ENCODE results near the gene TMEM196.
A peak's percentile ranks its signal among the peaks of the same experiment; 100 is the strongest.

TMEM196 gene

GRCh38 chr7:19772841-19773760 is at the start of gene TMEM196:
TSS of gene TMEM196 (minus strand) at chr7:19773617. CDS start at chr7:19772696, 921 bp downstream.
- TF ChIP-seq POLR2A (IDR thresholded peaks at IDR 0.05; ENCODE audit: low read depth, low read length), result no peak
- no peak for FAIRE-seq
- peak; percentile 17 for DNase-seq (ENCODE audit: insufficient read length, low spot score)

GRCh38 chr7:19816128-19816527 is 42.7 kb upstream of the TMEM196 start:
- TF ChIP-seq POLR2A (IDR thresholded peaks at IDR 0.05; ENCODE audit: low read depth, low read length), result no peak
- FAIRE-seq (peak; percentile 76), DNase-seq (ENCODE audit: insufficient read length, low spot score) (no peak)

GRCh38 chr7:19815546-19815945 is 42.1 kb upstream of the TMEM196 start:
- DNase-seq (ENCODE audit: insufficient read length, low spot score) (no peak), FAIRE-seq (peak; percentile 86)
- TF ChIP-seq POLR2A (IDR thresholded peaks at IDR 0.05; ENCODE audit: low read depth, low read length), result no peak

GRCh38 chr7:19814776-19815175 is 41.4 kb upstream of the TMEM196 start:
- no peak for TF ChIP-seq POLR2A (IDR thresholded peaks at IDR 0.05; ENCODE audit: low read depth, low read length)
- FAIRE-seq (peak; percentile 15), DNase-seq (ENCODE audit: insufficient read length, low spot score) (no peak)

GRCh38 chr7:19811386-19811785 is 38.0 kb upstream of the TMEM196 start:
- FAIRE-seq, result peak; percentile 50
- no peak for TF ChIP-seq POLR2A (IDR thresholded peaks at IDR 0.05; ENCODE audit: low read depth, low read length)
- no peak for DNase-seq (ENCODE audit: insufficient read length, low spot score)

- peak; percentile 94 for FAIRE-seq
- no peak for DNase-seq (ENCODE audit: insufficient read length, low spot score)
- TF ChIP-seq POLR2A (IDR thresholded peaks at IDR 0.05; ENCODE audit: low read depth, low read length), result no peak
These were observed 25.6 kb upstream of the TMEM196 start for GRCh38 chr7:19798986-19799385.

GRCh38 chr7:19783541-19783940 is 10.1 kb upstream of the TMEM196 start:
- peak; percentile 61 for FAIRE-seq
- TF ChIP-seq POLR2A (IDR thresholded peaks at IDR 0.05; ENCODE audit: low read depth, low read length), result no peak
- DNase-seq (ENCODE audit: insufficient read length, low spot score), result no peak

- DNase-seq (ENCODE audit: insufficient read length, low spot score) (no peak), FAIRE-seq (peak; percentile 20)
- TF ChIP-seq POLR2A (IDR thresholded peaks at IDR 0.05; ENCODE audit: low read depth, low read length), result no peak
These were observed 3.6 kb upstream of the TMEM196 start for GRCh38 chr7:19776981-19777380.

- TF ChIP-seq POLR2A (IDR thresholded peaks at IDR 0.05; ENCODE audit: low read depth, low read length), result no peak
- DNase-seq (ENCODE audit: insufficient read length, low spot score), result no peak
- no peak for FAIRE-seq
These were observed 2.2 kb upstream of the TMEM196 start for GRCh38 chr7:19775578-19775977.

GRCh38 chr7:19772306-19772705 is 1.1 kb downstream of the TMEM196 start:
- DNase-seq (ENCODE audit: insufficient read length, low spot score) (no peak), FAIRE-seq (no peak)
- no peak for TF ChIP-seq POLR2A (IDR thresholded peaks at IDR 0.05; ENCODE audit: low read depth, low read length)

- FAIRE-seq, result no peak
- TF ChIP-seq POLR2A (IDR thresholded peaks at IDR 0.05; ENCODE audit: low read depth, low read length), result no peak
These were observed 10.8 kb downstream of the TMEM196 start for GRCh38 chr7:19762631-19763030.

GRCh38 chr7:19754521-19755116 is 18.8 kb downstream of the TMEM196 start:
- DNase-seq (ENCODE audit: insufficient read length, low spot score) (no peak), FAIRE-seq (peak; percentile 97)
- TF ChIP-seq POLR2A (IDR thresholded peaks at IDR 0.05; ENCODE audit: low read depth, low read length), result no peak

More at GRCh38 chr7:19762631-19763030, 10.8 kb downstream of the TMEM196 start:
- DNase-seq (ENCODE audit: insufficient read length, low spot score), result no peak

- DNase-seq (ENCODE audit: insufficient read length, low spot score), result no peak
- FAIRE-seq, result peak; percentile 90
- no peak for TF ChIP-seq POLR2A (IDR thresholded peaks at IDR 0.05; ENCODE audit: low read depth, low read length)
These were observed 21.4 kb downstream of the TMEM196 start for GRCh38 chr7:19752020-19752419.

GRCh38 chr7:19749658-19750057 is 23.8 kb downstream of the TMEM196 start:
- FAIRE-seq (peak; percentile 98), DNase-seq (ENCODE audit: insufficient read length, low spot score) (no peak)
- TF ChIP-seq POLR2A (IDR thresholded peaks at IDR 0.05; ENCODE audit: low read depth, low read length), result no peak

Measured in H54 (cell line).